ENCODE data around the gene OR51B4.
"Not testable (repeated sequence)": the region's sequence is repeated elsewhere in the genome, so short reads cannot be mapped to it uniquely, and the experiment has no call there.

Gene OR51B4

GRCh38 chr11:5269715-5270147 lies 32.0 kb downstream of the OR51B4 start, which contains the start of gene HBE1:
Gene HBE1, minus strand, starts transcription at chr11:5269945. Its CDS starts 55 bp downstream, at chr11:5269890.
- DNase-seq, result no peak

GRCh38 chr11:5267033-5267563 lies 34.6 kb downstream of the OR51B4 start:
- no peak for DNase-seq

GRCh38 chr11:5266609-5267008 lies 35.1 kb downstream of the OR51B4 start:
- DNase-seq, result no peak

GRCh38 chr11:5265832-5266231 lies 35.9 kb downstream of the OR51B4 start:
- no peak for DNase-seq

GRCh38 chr11:5258543-5259262 lies 43.0 kb downstream of the OR51B4 start:
- DNase-seq, result no peak

- DNase-seq, result no peak
These were observed 44.5 kb downstream of the OR51B4 start for GRCh38 chr11:5257296-5257695.

GRCh38 chr11:5254646-5255413 lies 46.9 kb downstream of the OR51B4 start, which contains the start of gene HBG2:
Gene HBG2, minus strand, starts transcription at chr11:5254781. Its CDS starts 53 bp downstream, at chr11:5254728.
- not testable (repeated sequence) for DNase-seq

GRCh38 chr11:5254023-5254422 lies 47.7 kb downstream of the OR51B4 start:
- DNase-seq, result not testable (repeated sequence)

- DNase-seq, result not testable (repeated sequence)
These were observed 48.3 kb downstream of the OR51B4 start for GRCh38 chr11:5253440-5253839.

- no peak for DNase-seq
These were observed 48.9 kb downstream of the OR51B4 start for GRCh38 chr11:5252919-5253265.

GRCh38 chr11:5252192-5252918 lies 49.4 kb downstream of the OR51B4 start:
- no peak for DNase-seq

- no peak for DNase-seq
These were observed 50.0 kb downstream of the OR51B4 start for GRCh38 chr11:5251746-5252145.
